ENCODE measurements around the gene CRYM.
"Not testable (repeated sequence)": the region's sequence is repeated elsewhere in the genome, so short reads cannot be mapped to it uniquely, and the experiment has no call there.

The CRYM gene
- total RNA-seq = 0 reads per million in 2 donors

- DNase-seq = peak; percentile 20
Observed at GRCh38 chr16:21277927-21278706, at the start of gene CRYM. TSS of gene CRYM (minus strand) at chr16:21278290. CDS start at chr16:21278251, 39 bp downstream.

- no peak for DNase-seq
Observed at GRCh38 chr16:21327046-21327445, 49.0 kb upstream of the CRYM start.

GRCh38 chr16:21326459-21326858 lies 48.4 kb upstream of the CRYM start:
- no peak for DNase-seq

GRCh38 chr16:21324267-21324666 lies 46.2 kb upstream of the CRYM start:
- DNase-seq = no peak

- DNase-seq = not testable (repeated sequence)
Observed at GRCh38 chr16:21322251-21322650, 44.2 kb upstream of the CRYM start.

- no peak for DNase-seq
Observed at GRCh38 chr16:21321736-21322135, 43.6 kb upstream of the CRYM start.

- DNase-seq = no peak
Observed at GRCh38 chr16:21314339-21314738, 36.2 kb upstream of the CRYM start.

GRCh38 chr16:21312863-21313372 lies 34.8 kb upstream of the CRYM start:
- not testable (repeated sequence) for DNase-seq

GRCh38 chr16:21312046-21312445 lies 34.0 kb upstream of the CRYM start:
- DNase-seq = not testable (repeated sequence)

GRCh38 chr16:21306712-21307111 lies 28.6 kb upstream of the CRYM start:
- not testable (repeated sequence) for DNase-seq

- DNase-seq = no peak
Observed at GRCh38 chr16:21302898-21303528, 24.9 kb upstream of the CRYM start.

- no peak for DNase-seq
Observed at GRCh38 chr16:21302454-21302853, 24.4 kb upstream of the CRYM start.

- no peak for DNase-seq
Observed at GRCh38 chr16:21301895-21302291, 23.8 kb upstream of the CRYM start.

- DNase-seq = peak; percentile 5
Observed at GRCh38 chr16:21301168-21301894, 23.2 kb upstream of the CRYM start.

GRCh38 chr16:21300309-21301167 lies 22.4 kb upstream of the CRYM start:
- DNase-seq = no peak

- not testable (repeated sequence) for DNase-seq
Observed at GRCh38 chr16:21289789-21290188, 11.7 kb upstream of the CRYM start.

- no peak for DNase-seq
Observed at GRCh38 chr16:21285314-21285713, 7.2 kb upstream of the CRYM start.

GRCh38 chr16:21284414-21284813 lies 6.3 kb upstream of the CRYM start:
- no peak for DNase-seq

GRCh38 chr16:21283521-21284289 lies 5.6 kb upstream of the CRYM start:
- DNase-seq = no peak

- no peak for DNase-seq
Observed at GRCh38 chr16:21281698-21282389, 3.8 kb upstream of the CRYM start.

- no peak for DNase-seq
Observed at GRCh38 chr16:21279501-21279900, 1.4 kb upstream of the CRYM start.

Measured in T-helper 9 cell (primary cell).